Thyroid gland (tissue), 4 donors: ENCODE measurements around the gene GYS1. TPM values are rescaled to one million over a fixed set of nuclear protein-coding genes. Genes with fewer than 3 reads are reported as not detected.

ENCODE experiments used
- DNase-seq, 2 donors: peaks; one replicate each; pipeline ENCODE4 v3.0.0-alpha.2; 2019
- H3K27ac ChIP-seq, 3 donors: fragments of 200-600 bp; sonication (generic); 1 replicate in 2 of 3; 2 replicates in 1 of 3; pipeline ENCODE4 v1.5.1; 2016 to 2019; ENCODE audit warnings: mild to moderate bottlenecking in 1 of 3, moderate library complexity in 1 of 3
- H3K27me3 ChIP-seq: fragments of 200-600 bp; sonication (generic); one replicate; pipeline ENCODE4 v1.5.1; 2019
- H3K36me3 ChIP-seq, 2 donors: fragments of 200-600 bp; sonication (generic); one replicate each; pipeline ENCODE4 v1.5.1; 2016 to 2019
- H3K4me1 ChIP-seq, 2 donors: fragments of 200-600 bp; sonication (generic); one replicate each; pipeline ENCODE4 v1.5.1; 2017 to 2019
- H3K4me3 ChIP-seq, 3 donors: fragments of 200-600 bp; sonication (generic); replicated peaks in 1 of 3; 1 replicate in 2 of 3; 2 replicates in 1 of 3; pipeline ENCODE4 v1.5.1; 2016; ENCODE audit warnings: mild to moderate bottlenecking in 1 of 3
- H3K9me3 ChIP-seq: fragments of 200-600 bp; sonication (generic); one replicate; pipeline ENCODE4 v1.5.1; 2017
- POLR2A ChIP-seq, 2 donors: fragments of 450-650 bp; IDR thresholded peaks; one replicate each; pipeline ENCODE4 v1.6.1; 2017; ENCODE audit warnings: antibody characterized with exemption in 2 of 2, mild to moderate bottlenecking in 2 of 2, moderate library complexity in 1 of 2
- WGBS, 2 donors: methylation state at CpG; one replicate each; pipeline ENCODE4 v1.1.5; 2017; 5-methylcytosine and 5-hydroxymethylcytosine counted together
- intact Hi-C: fragments of 100-400 bp; cut with DNase I; formaldehyde crosslinking; loops from one replicate; pipeline ENCODE4 v1.15.1; 2023
- total RNA-seq, 4 donors: library from RNA; depleted of rRNA; stranded (reverse); fragments of >200 nt; gene quantifications; one replicate each; pipeline ENCODE4 v1.2.3, GENCODE V29; 2016
- TF ChIP-seq, protein P1 (sequence below), 6 experiments: fragments of 200-600 bp in 3 of 6; fragments of 450-650 bp in 3 of 6; sonication (generic) in 3 of 6; IDR thresholded peaks; one replicate each; pipeline ENCODE4 v1.5.1; 2016 to 2019; ENCODE audit warnings: antibody characterized with exemption in 6 of 6, mild to moderate bottlenecking in 2 of 6, inconsistent platforms in 1 of 6, moderate library complexity in 1 of 6

Gene GYS1
- total RNA-seq, 4 donors from 2014 or later = 17.9 to 33.2 (median 23.9) TPM

DNA sequence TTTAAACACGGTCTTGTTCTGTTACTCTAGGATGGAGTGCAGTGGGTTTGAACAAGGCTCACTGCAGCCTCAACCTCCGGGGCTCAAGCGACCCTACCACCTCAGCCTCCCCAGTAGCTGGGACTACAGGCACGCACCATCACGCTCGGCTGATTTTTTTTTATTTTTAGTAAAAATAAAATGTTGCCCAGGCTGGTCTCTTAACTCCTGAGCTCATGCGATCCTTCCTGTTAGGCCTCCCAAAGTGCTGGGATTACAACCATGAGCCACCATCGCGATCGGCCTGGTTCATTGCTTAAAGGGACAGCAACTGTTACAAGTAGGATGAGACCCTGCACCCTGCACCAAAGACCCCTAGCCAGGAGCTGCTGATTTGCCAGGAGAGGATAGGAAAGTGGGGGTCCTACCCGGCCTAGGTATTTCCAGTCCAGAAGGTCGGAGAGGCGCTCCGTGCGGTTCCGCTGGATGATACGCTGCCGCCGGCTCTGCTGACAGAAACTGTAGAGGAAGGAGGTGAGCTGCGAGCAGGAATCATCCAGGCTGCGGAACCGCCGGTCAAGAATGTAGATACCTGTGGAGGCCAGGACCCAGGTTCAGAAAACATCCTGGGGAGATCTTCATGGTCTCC lies 22.9 kb downstream of the GYS1 start:
- DNase-seq = no peak
- no peaks in the 10 kb centered on the region for H3K9me3 ChIP-seq
- no peak overlapping the region for H3K4me3 ChIP-seq
- peaks cover 20 to 26% of the 10 kb centered on the region in 2 donors for H3K36me3 ChIP-seq
- H3K27me3 ChIP-seq = no peaks in the 10 kb centered on the region
- peaks cover 23 to 26% of the 10 kb centered on the region in 2 donors for H3K4me1 ChIP-seq
- TF ChIP-seq POLR2A (IDR thresholded peaks at IDR 0.05) = no peak
- TF ChIP-seq, protein P1, sequence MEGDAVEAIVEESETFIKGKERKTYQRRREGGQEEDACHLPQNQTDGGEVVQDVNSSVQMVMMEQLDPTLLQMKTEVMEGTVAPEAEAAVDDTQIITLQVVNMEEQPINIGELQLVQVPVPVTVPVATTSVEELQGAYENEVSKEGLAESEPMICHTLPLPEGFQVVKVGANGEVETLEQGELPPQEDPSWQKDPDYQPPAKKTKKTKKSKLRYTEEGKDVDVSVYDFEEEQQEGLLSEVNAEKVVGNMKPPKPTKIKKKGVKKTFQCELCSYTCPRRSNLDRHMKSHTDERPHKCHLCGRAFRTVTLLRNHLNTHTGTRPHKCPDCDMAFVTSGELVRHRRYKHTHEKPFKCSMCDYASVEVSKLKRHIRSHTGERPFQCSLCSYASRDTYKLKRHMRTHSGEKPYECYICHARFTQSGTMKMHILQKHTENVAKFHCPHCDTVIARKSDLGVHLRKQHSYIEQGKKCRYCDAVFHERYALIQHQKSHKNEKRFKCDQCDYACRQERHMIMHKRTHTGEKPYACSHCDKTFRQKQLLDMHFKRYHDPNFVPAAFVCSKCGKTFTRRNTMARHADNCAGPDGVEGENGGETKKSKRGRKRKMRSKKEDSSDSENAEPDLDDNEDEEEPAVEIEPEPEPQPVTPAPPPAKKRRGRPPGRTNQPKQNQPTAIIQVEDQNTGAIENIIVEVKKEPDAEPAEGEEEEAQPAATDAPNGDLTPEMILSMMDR (IDR thresholded peaks at IDR 0.05) = no peak
- H3K27ac ChIP-seq = no peak overlapping the region
- intact Hi-C loops = loop anchor here (5.0 to 10.0 kb wide), 2 partner anchors 105 to 173 kb away; partner anchors contain the start of gene PLEKHA4
- WGBS, 2 donors = 92 to 93% methylated on average over 23 of the region's 23 CpGs

DNA sequence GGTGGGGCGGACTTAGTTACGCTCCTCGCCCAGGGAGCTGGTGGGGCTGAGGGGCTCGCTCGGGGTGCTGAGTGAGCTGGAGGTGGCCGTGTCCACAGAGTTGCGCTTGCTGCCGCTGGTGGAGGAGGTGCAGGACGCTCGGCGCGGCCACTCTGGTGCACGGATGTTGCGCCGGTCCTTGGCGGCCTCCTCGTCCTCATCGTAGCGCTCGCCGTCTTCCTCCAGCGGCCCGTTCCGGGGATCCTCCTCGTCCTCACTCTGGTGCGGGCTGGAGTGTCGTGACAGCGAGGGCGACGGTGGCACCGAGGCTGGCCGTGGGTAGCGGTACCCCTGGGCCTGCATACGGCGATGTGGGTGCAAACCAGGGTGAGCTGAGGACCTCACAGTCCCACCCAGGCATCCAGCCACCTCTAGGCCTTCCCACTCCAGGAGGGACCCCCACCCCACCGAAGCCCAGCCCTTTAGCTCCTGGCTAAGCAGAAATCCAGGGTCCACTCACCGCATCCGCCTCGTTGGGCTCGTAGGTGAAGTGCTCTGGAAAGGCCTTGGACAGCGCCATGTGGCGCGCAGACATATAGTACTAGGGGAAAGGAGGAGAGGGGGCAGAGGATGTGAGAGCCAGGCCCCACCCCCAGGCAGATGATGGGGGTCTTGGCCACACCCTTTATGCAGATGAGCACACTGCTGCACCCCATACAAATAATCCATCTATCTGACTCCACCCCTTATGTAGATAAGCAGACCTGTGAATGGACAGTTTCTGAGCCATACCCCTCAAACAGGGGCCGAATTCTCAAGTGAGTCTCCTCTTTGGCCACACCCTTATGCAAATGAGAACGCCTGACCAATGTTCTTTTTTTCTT lies 23.6 kb downstream of the GYS1 start:
- peaks cover 20 to 26% of the 10 kb centered on the region in 2 donors for H3K36me3 ChIP-seq
- no peaks in the 10 kb centered on the region for H3K27me3 ChIP-seq
- no peak for TF ChIP-seq POLR2A (IDR thresholded peaks at IDR 0.05)
- TF ChIP-seq, protein P1 (IDR thresholded peaks at IDR 0.05) = no peak
- H3K9me3 ChIP-seq = no peaks in the 10 kb centered on the region
- DNase-seq = no peak
- WGBS, 2 donors = 95 to 97% methylated on average over 41 to 44 of the region's 45 CpGs
- intact Hi-C loops = loop anchor here (5.0 to 10.0 kb wide), 2 partner anchors 105 to 172 kb away; partner anchors contain the start of gene PLEKHA4
- H3K27ac ChIP-seq = no peak overlapping the region
- no peak overlapping the region for H3K4me3 ChIP-seq
- H3K4me1 ChIP-seq = peaks cover 26 to 30% of the 10 kb centered on the region in 2 donors

DNA sequence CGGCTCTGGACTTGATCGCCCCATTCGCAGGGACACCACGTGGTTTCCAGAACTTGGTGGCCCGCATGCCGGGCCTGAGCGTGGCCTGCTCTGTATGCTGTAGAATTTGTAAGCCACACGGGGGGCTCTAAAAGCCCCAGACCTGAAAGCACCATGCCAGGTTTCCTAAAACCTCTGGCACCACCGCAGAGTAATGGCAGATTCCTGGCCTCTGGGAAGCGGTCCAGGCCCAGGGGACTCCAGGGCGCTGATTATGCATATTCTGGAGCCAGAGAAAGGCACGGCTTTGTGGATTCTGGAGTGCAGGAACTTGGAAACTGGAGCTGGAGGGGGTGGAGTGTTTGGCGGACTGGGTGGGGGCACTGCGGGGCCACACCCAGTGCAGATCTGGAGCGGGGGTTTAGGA lies 24.3 kb downstream of the GYS1 start:
- Histone ChIP-seq H3K27me3 (no peaks in the 10 kb centered on the region), H3K27ac (peak overlapping the region; percentile 1 to 97 (median 7)), H3K4me3 (no peak overlapping the region), H3K9me3 (no peaks in the 10 kb centered on the region), H3K36me3 (peaks cover 17 to 20% of the 10 kb centered on the region in 2 donors), H3K4me1 (peaks cover 33 to 36% of the 10 kb centered on the region in 2 donors)
- intact Hi-C loops = no loop called here
- TF ChIP-seq, protein P1 (IDR thresholded peaks at IDR 0.05) = no peak
- TF ChIP-seq POLR2A (IDR thresholded peaks at IDR 0.05) = no peak
- whole genome bisulfite sequencing, 2 donors = 69 to 86% methylated on average over 13 to 15 of the region's 15 CpGs
- DNase-seq = peak; percentile 74 to 82

DNA sequence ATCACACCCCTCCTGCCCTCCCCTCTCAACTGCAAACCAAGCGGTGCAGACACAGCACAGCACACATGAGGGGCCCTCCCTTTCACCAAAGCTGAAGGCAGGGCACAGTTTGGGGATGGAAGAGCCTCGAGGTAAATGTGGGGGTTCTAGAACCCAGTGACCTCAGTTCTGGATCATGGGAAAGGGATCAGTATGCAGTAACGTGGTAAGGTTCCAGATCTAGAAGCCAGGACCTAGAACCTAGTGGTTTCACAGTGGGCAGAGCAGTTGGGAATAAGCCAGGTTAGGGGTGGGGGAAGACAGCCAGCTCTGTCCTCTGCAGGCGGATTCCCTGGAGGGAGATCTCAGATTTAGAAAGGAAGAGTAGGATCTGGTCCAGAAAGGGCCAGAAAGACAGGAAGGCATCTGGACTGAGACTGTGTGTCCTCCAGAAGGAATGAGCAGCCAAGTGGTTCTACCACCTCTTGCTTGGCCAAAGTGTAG lies 24.9 kb downstream of the GYS1 start:
- Histone ChIP-seq H3K4me1 (peaks cover 39 to 42% of the 10 kb centered on the region in 2 donors), H3K4me3 (no peak overlapping the region), H3K27ac (peak overlapping the region; percentile 1 to 97 (median 7)), H3K36me3 (peaks cover 15 to 17% of the 10 kb centered on the region in 2 donors), H3K9me3 (no peaks in the 10 kb centered on the region), H3K27me3 (no peaks in the 10 kb centered on the region)
- TF ChIP-seq, protein P1 (IDR thresholded peaks at IDR 0.05) = no peak
- TF ChIP-seq POLR2A (IDR thresholded peaks at IDR 0.05) = no peak
- WGBS, 2 donors = 70 to 75% methylated on average over 4 of the region's 4 CpGs
- intact Hi-C loops = no loop called here
- DNase-seq = peak; percentile 30 to 48
